HEK293 (cell line): ENCODE measurements around the gene LCN12.
A peak's percentile ranks its signal among the peaks of the same experiment; 100 is the strongest.

Experiments
- CTCF ChIA-PET: fragments of 350-600 bp; formaldehyde crosslinking; extraction: SDS; loops from one replicate; lab custom pipeline; 2021; ENCODE audit warnings: antibody characterized with exemption; lab: Yijun Ruan, JAX
- POLR2A ChIA-PET: fragments of 300-600 bp; formaldehyde crosslinking; extraction: SDS; loops from one replicate; lab custom pipeline; 2020; ENCODE audit warnings: antibody characterized with exemption, inconsistent platforms; lab: Yijun Ruan, JAX
- H3K27ac ChIP-seq: fragments of 200-500 bp; sonication (Bioruptor generic); 2 replicates; pipeline ENCODE4 v1.5.1; 2014; ENCODE audit warnings: low read depth, low read length, control low read depth, inconsistent platforms; ENCODE audit errors: extremely low read depth
- H3K36me3 ChIP-seq, 2 experiments: fragments of 200-500 bp in 1 of 2; sonication (Bioruptor generic) in 1 of 2; 1 replicate in 1 of 2; 2 replicates in 1 of 2; pipeline ENCODE4 v1.5.1; 2014 to 2017; ENCODE audit warnings: inconsistent platforms in 2 of 2, low read length in 2 of 2; ENCODE audit not compliant: control insufficient read depth in 2 of 2, insufficient read depth in 1 of 2
- H3K4me1 ChIP-seq: fragments of 200-500 bp; sonication (Bioruptor generic); 2 replicates; pipeline ENCODE4 v1.5.1; 2014; ENCODE audit warnings: mild to moderate bottlenecking, low read length, inconsistent platforms; ENCODE audit not compliant: control insufficient read depth, insufficient read depth
- H3K4me3 ChIP-seq: 2 replicates; pipeline ENCODE4 v1.5.1; 2011; ENCODE audit warnings: low read depth, mild to moderate bottlenecking, control low read depth, low read length, moderate library complexity
- H3K9me3 ChIP-seq: fragments of 200-500 bp; sonication (Bioruptor generic); 2 replicates; pipeline ENCODE4 v1.5.1; 2014; ENCODE audit warnings: low read depth, low read length, inconsistent platforms; ENCODE audit not compliant: control insufficient read depth, insufficient read depth
- BCL11A ChIP-seq: fragments of 450-650 bp; formaldehyde crosslinking; IDR thresholded peaks from 2 replicates; pipeline ENCODE4 v1.5.1; 2016; ENCODE audit warnings: low read depth, missing biosample characterization, missing genetic modification characterization
- GLIS1 ChIP-seq: fragments of 450-650 bp; formaldehyde crosslinking; IDR thresholded peaks from 2 replicates; pipeline ENCODE4 v1.5.1; 2016; ENCODE audit warnings: missing biosample characterization, missing genetic modification characterization
- GLIS2 ChIP-seq: fragments of 450-650 bp; formaldehyde crosslinking; IDR thresholded peaks from 2 replicates; pipeline ENCODE4 v1.5.1; 2016; ENCODE audit warnings: missing biosample characterization, missing genetic modification characterization
- MEIS1 ChIP-seq: sonication (generic); formaldehyde crosslinking; IDR thresholded peaks from 2 replicates; pipeline ENCODE4 v1.8.1; 2022; ENCODE audit warnings: missing genetic modification reagents, mild to moderate bottlenecking, borderline replicate concordance
- RBAK ChIP-seq: fragments of 450-650 bp; formaldehyde crosslinking; IDR thresholded peaks from 2 replicates; pipeline ENCODE4 v1.5.1; 2016; ENCODE audit warnings: missing biosample characterization, missing genetic modification characterization
- SP2 ChIP-seq: fragments of 450-650 bp; formaldehyde crosslinking; IDR thresholded peaks from 2 replicates; pipeline ENCODE4 v1.5.1; 2016; ENCODE audit warnings: missing biosample characterization, missing genetic modification characterization
- WT1 ChIP-seq: fragments of 450-650 bp; formaldehyde crosslinking; IDR thresholded peaks from 2 replicates; pipeline ENCODE4 v1.5.1; 2016; ENCODE audit warnings: missing biosample characterization, missing genetic modification characterization
- ZBTB8A ChIP-seq: fragments of 450-650 bp; formaldehyde crosslinking; IDR thresholded peaks from 2 replicates; pipeline ENCODE4 v1.5.1; 2016; ENCODE audit warnings: missing biosample characterization, missing genetic modification characterization
- ZFP69B ChIP-seq: fragments of 450-650 bp; formaldehyde crosslinking; IDR thresholded peaks from 2 replicates; pipeline ENCODE4 v1.5.1; 2016; ENCODE audit warnings: missing biosample characterization, missing genetic modification characterization
- ZNF10 ChIP-seq: fragments of 450-650 bp; formaldehyde crosslinking; IDR thresholded peaks from 2 replicates; pipeline ENCODE4 v1.5.1; 2017; ENCODE audit warnings: missing biosample characterization, missing genetic modification characterization
- ZNF114 ChIP-seq: fragments of 450-650 bp; formaldehyde crosslinking; IDR thresholded peaks from 2 replicates; pipeline ENCODE4 v1.5.0; 2017; ENCODE audit warnings: missing biosample characterization, missing genetic modification characterization
- ZNF133 ChIP-seq: fragments of 450-650 bp; formaldehyde crosslinking; IDR thresholded peaks from 2 replicates; pipeline ENCODE4 v1.5.1; 2016; ENCODE audit warnings: missing biosample characterization, missing genetic modification characterization
- ZNF16 ChIP-seq: fragments of 450-650 bp; formaldehyde crosslinking; IDR thresholded peaks from 2 replicates; pipeline ENCODE4 v1.5.1; 2016; ENCODE audit warnings: low read depth, missing biosample characterization, missing genetic modification characterization
- ZNF202 ChIP-seq: fragments of 450-650 bp; formaldehyde crosslinking; IDR thresholded peaks from 2 replicates; pipeline ENCODE4 v1.5.1; 2016; ENCODE audit warnings: missing biosample characterization, missing genetic modification characterization, borderline replicate concordance
- ZNF302 ChIP-seq: fragments of 450-650 bp; formaldehyde crosslinking; IDR thresholded peaks from 2 replicates; pipeline ENCODE4 v1.5.1; 2016; ENCODE audit warnings: missing biosample characterization, missing genetic modification characterization, low read depth
- ZNF335 ChIP-seq: fragments of 450-650 bp; formaldehyde crosslinking; conservative IDR thresholded peaks from 2 replicates; pipeline ENCODE4 v1.5.1; 2016; ENCODE audit warnings: missing biosample characterization, missing genetic modification characterization
- ZNF391 ChIP-seq: fragments of 450-650 bp; formaldehyde crosslinking; IDR thresholded peaks from 2 replicates; pipeline ENCODE4 v1.5.1; 2016; ENCODE audit warnings: low read depth, missing biosample characterization, missing genetic modification characterization, borderline replicate concordance
- ZNF48 ChIP-seq: fragments of 450-650 bp; formaldehyde crosslinking; IDR thresholded peaks from 2 replicates; pipeline ENCODE4 v1.5.1; 2016; ENCODE audit warnings: missing biosample characterization, missing genetic modification characterization
- ZNF501 ChIP-seq: fragments of 450-650 bp; formaldehyde crosslinking; IDR thresholded peaks from 2 replicates; pipeline ENCODE4 v1.5.1; 2016; ENCODE audit warnings: missing biosample characterization, missing genetic modification characterization
- ZNF510 ChIP-seq: fragments of 450-650 bp; formaldehyde crosslinking; IDR thresholded peaks from 2 replicates; pipeline ENCODE4 v1.5.1; 2018; ENCODE audit warnings: mild to moderate bottlenecking, missing genetic modification characterization, missing biosample characterization; ENCODE audit not compliant: insufficient replicate concordance
- ZNF658 ChIP-seq: fragments of 450-650 bp; formaldehyde crosslinking; IDR thresholded peaks from 2 replicates; pipeline ENCODE4; 2016; ENCODE audit warnings: missing biosample characterization, missing genetic modification characterization
- ZNF707 ChIP-seq: fragments of 450-650 bp; formaldehyde crosslinking; IDR thresholded peaks from 2 replicates; pipeline ENCODE4 v1.5.1; 2016; ENCODE audit warnings: missing biosample characterization, missing genetic modification characterization
- ZNF776 ChIP-seq: fragments of 450-650 bp; formaldehyde crosslinking; IDR thresholded peaks from 2 replicates; pipeline ENCODE4 v1.5.0; 2017; ENCODE audit warnings: missing biosample characterization, missing genetic modification characterization, borderline replicate concordance
- TF ChIP-seq, protein P1 (sequence below): fragments of 450-650 bp; formaldehyde crosslinking; IDR thresholded peaks from 2 replicates; pipeline ENCODE4 v1.5.1; 2016; ENCODE audit warnings: missing biosample characterization, missing genetic modification characterization
- TF ChIP-seq, protein P2 (sequence below): fragments of 450-650 bp; formaldehyde crosslinking; IDR thresholded peaks from 2 replicates; pipeline ENCODE4 v1.5.1; 2016; ENCODE audit warnings: missing biosample characterization, missing genetic modification characterization
- TF ChIP-seq, protein P3 (sequence below): fragments of 450-650 bp; formaldehyde crosslinking; IDR thresholded peaks from 2 replicates; pipeline ENCODE4 v1.5.1; 2016; ENCODE audit warnings: missing biosample characterization, missing genetic modification characterization, borderline replicate concordance
- TF ChIP-seq, protein P4 (sequence below): fragments of 450-650 bp; formaldehyde crosslinking; IDR thresholded peaks from 2 replicates; pipeline ENCODE4 v1.5.1; 2016; ENCODE audit warnings: missing biosample characterization, missing genetic modification characterization
- TF ChIP-seq, protein P5 (sequence below): fragments of 450-650 bp; formaldehyde crosslinking; IDR thresholded peaks from 2 replicates; pipeline ENCODE4 v1.5.1; 2016; ENCODE audit warnings: missing biosample characterization, missing genetic modification characterization

Gene LCN12

DNA sequence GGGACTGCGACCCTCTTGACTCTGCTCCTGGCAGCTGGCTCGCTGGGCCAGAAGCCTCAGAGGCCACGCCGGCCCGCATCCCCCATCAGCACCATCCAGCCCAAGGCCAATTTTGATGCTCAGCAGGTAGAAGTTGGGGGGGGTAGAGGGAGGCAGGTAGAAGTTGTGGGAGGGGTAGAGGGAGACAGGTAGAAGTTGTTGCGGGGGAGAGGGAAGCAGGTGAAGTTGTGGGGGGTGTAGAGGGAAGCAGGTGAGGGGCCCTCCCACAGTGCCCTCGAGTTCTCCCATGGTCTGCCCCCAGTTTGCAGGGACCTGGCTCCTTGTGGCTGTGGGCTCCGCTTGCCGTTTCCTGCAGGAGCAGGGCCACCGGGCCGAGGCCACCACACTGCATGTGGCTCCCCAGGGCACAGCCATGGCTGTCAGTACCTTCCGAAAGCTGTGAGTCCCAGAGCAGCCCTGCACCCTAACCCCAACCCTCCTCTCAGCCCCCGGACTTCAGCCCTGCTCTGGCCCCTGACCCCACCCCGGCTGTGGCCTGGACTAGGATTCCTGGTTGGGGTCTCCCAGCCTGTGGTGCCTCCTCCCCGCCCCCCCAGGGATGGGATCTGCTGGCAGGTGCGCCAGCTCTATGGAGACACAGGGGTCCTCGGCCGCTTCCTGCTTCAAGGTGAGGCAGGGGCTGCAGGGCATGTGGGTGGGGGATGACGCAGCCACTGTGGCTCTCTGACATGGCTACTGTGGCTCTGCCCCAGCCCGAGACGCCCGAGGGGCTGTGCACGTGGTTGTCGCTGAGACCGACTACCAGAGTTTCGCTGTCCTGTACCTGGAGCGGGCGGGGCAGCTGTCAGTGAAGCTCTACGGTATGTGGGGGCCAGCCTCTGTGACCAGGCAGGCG, 6.5 kb upstream of the LCN12 start:
- Histone ChIP-seq H3K4me1 (no peaks in the 10 kb centered on the region; the same call in 1 of the 2 replicates), H3K9me3 (no peaks in the 10 kb centered on the region), H3K4me3 (no peak overlapping the region), H3K36me3 (peaks cover 0 to 28% of the 10 kb centered on the region in 2 experiments; a peak in 1 of 3 replicates), H3K27ac (no peak overlapping the region)
- TF ChIP-seq, protein P1, sequence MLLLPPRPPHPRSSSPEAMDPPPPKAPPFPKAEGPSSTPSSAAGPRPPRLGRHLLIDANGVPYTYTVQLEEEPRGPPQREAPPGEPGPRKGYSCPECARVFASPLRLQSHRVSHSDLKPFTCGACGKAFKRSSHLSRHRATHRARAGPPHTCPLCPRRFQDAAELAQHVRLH: no peak
- TF ChIP-seq, protein P2, sequence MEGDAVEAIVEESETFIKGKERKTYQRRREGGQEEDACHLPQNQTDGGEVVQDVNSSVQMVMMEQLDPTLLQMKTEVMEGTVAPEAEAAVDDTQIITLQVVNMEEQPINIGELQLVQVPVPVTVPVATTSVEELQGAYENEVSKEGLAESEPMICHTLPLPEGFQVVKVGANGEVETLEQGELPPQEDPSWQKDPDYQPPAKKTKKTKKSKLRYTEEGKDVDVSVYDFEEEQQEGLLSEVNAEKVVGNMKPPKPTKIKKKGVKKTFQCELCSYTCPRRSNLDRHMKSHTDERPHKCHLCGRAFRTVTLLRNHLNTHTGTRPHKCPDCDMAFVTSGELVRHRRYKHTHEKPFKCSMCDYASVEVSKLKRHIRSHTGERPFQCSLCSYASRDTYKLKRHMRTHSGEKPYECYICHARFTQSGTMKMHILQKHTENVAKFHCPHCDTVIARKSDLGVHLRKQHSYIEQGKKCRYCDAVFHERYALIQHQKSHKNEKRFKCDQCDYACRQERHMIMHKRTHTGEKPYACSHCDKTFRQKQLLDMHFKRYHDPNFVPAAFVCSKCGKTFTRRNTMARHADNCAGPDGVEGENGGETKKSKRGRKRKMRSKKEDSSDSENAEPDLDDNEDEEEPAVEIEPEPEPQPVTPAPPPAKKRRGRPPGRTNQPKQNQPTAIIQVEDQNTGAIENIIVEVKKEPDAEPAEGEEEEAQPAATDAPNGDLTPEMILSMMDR (tag by site-specific recombination): no peak
- TF ChIP-seq SP2 (tag by site-specific recombination): no peak
- peak; percentile 66 for TF ChIP-seq GLIS2
- no peak for TF ChIP-seq ZNF114 (tag by site-specific recombination)
- TF ChIP-seq MEIS1: no peak
- no peak for TF ChIP-seq ZNF16
- no peak for TF ChIP-seq ZNF133 (tag by site-specific recombination)
- no peak for TF ChIP-seq ZNF48 (tag by site-specific recombination)
- TF ChIP-seq ZNF776 (tag by site-specific recombination): no peak
- TF ChIP-seq ZNF302 (tag by site-specific recombination): no peak
- peak; percentile 64; the same call in 1 of the 2 replicates for TF ChIP-seq ZNF10 (tag by site-specific recombination)
- no peak for TF ChIP-seq ZNF658
- TF ChIP-seq, protein P3, sequence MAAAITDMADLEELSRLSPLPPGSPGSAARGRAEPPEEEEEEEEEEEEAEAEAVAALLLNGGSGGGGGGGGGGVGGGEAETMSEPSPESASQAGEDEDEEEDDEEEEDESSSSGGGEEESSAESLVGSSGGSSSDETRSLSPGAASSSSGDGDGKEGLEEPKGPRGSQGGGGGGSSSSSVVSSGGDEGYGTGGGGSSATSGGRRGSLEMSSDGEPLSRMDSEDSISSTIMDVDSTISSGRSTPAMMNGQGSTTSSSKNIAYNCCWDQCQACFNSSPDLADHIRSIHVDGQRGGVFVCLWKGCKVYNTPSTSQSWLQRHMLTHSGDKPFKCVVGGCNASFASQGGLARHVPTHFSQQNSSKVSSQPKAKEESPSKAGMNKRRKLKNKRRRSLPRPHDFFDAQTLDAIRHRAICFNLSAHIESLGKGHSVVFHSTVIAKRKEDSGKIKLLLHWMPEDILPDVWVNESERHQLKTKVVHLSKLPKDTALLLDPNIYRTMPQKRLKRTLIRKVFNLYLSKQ (tag by site-specific recombination): no peak
- TF ChIP-seq ZNF391: no peak
- TF ChIP-seq, protein P4, sequence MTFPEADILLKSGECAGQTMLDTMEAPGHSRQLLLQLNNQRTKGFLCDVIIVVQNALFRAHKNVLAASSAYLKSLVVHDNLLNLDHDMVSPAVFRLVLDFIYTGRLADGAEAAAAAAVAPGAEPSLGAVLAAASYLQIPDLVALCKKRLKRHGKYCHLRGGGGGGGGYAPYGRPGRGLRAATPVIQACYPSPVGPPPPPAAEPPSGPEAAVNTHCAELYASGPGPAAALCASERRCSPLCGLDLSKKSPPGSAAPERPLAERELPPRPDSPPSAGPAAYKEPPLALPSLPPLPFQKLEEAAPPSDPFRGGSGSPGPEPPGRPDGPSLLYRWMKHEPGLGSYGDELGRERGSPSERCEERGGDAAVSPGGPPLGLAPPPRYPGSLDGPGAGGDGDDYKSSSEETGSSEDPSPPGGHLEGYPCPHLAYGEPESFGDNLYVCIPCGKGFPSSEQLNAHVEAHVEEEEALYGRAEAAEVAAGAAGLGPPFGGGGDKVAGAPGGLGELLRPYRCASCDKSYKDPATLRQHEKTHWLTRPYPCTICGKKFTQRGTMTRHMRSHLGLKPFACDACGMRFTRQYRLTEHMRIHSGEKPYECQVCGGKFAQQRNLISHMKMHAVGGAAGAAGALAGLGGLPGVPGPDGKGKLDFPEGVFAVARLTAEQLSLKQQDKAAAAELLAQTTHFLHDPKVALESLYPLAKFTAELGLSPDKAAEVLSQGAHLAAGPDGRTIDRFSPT: 0 out of 2 replicates have a peak, but pooled peaks have one; percentile 3
- no peak for TF ChIP-seq WT1 (tag by site-specific recombination)
- TF ChIP-seq ZNF202 (tag by site-specific recombination): no peak
- TF ChIP-seq ZBTB8A (tag by site-specific recombination): no peak
- TF ChIP-seq RBAK (tag by site-specific recombination): no peak
- TF ChIP-seq ZNF335: no peak
- no peak for TF ChIP-seq ZFP69B (tag by site-specific recombination)
- no peak for TF ChIP-seq ZNF707 (tag by site-specific recombination)
- TF ChIP-seq GLIS1 (tag by site-specific recombination): peak; percentile 68
- TF ChIP-seq, protein P5, sequence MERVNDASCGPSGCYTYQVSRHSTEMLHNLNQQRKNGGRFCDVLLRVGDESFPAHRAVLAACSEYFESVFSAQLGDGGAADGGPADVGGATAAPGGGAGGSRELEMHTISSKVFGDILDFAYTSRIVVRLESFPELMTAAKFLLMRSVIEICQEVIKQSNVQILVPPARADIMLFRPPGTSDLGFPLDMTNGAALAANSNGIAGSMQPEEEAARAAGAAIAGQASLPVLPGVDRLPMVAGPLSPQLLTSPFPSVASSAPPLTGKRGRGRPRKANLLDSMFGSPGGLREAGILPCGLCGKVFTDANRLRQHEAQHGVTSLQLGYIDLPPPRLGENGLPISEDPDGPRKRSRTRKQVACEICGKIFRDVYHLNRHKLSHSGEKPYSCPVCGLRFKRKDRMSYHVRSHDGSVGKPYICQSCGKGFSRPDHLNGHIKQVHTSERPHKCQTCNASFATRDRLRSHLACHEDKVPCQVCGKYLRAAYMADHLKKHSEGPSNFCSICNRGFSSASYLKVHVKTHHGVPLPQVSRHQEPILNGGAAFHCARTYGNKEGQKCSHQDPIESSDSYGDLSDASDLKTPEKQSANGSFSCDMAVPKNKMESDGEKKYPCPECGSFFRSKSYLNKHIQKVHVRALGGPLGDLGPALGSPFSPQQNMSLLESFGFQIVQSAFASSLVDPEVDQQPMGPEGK (tag by site-specific recombination): no peak
- TF ChIP-seq ZNF501 (tag by site-specific recombination): no peak
- TF ChIP-seq ZNF510: no peak
- no peak for TF ChIP-seq BCL11A (tag by site-specific recombination)
- ChIA-PET CTCF (interaction anchor here (0.6 to 5.7 kb wide), 13 partner anchors 9 to 281 kb away, joined by 3 to 119 read pairs (median 4); partner anchors contain the start of genes PAXX, RNF224 and TRAF2), POLR2A (interaction anchor here (1.6 kb wide), 1 partner anchor 89 kb away, joined by 3 read pairs; no protein-coding TSS in a partner anchor)
